Panc1 (cell line): ENCODE data around the gene SLC9A9. TPM values are rescaled to one million over a fixed set of nuclear protein-coding genes. Genes with fewer than 3 reads are reported as not detected.

Experiments used
- ATAC-seq: fragments of 200-7000 bp; cut with Tn5 transposase; 2 replicates; pipeline ENCODE4 v1.9.1; 2020; ENCODE audit warnings: mild to moderate bottlenecking, moderate library complexity
- BruUV-seq: library from RNA; stranded (reverse); fragments of 400-500 nt; replicated peaks from 2 replicates; lab custom pipeline; 2021; lab: Mats Ljungman, UMichigan
- CTCF ChIA-PET: fragments of 300-600 bp; sonication (Branson Sonifier 250); formaldehyde crosslinking; loops from one replicate; lab custom pipeline; 2022; ENCODE audit warnings: antibody characterized with exemption; lab: Charles Lee
- POLR2A ChIA-PET: fragments of 300-600 bp; sonication (Branson Sonifier 250); formaldehyde crosslinking; loops from one replicate; lab custom pipeline; 2022; ENCODE audit warnings: antibody characterized with exemption; lab: Charles Lee
- DNase-seq: peaks from one replicate; pipeline ENCODE4 v3.0.0-alpha.2; 2010; ENCODE audit warnings: low read depth, low spot score
- H3K27ac ChIP-seq: 2 replicates; pipeline ENCODE4 v1.5.1; 2011; ENCODE audit warnings: mild to moderate bottlenecking, low read length, inconsistent platforms
- H3K27me3 ChIP-seq: fragments of 200-500 bp; sonication (Bioruptor generic); 2 replicates; pipeline ENCODE4 v1.6.0; 2014; ENCODE audit warnings: low read length, inconsistent platforms; ENCODE audit not compliant: control insufficient read depth, insufficient read depth
- H3K36me3 ChIP-seq: fragments of 200-500 bp; sonication (Bioruptor generic); 2 replicates; pipeline ENCODE4 v1.5.1; 2014; ENCODE audit warnings: inconsistent platforms, mild to moderate bottlenecking, low read length, moderate library complexity; ENCODE audit not compliant: control insufficient read depth, insufficient read depth
- H3K4me1 ChIP-seq: 2 replicates; pipeline ENCODE4 v1.5.1; 2011; ENCODE audit warnings: inconsistent platforms, mild to moderate bottlenecking, low read length, moderate library complexity; ENCODE audit not compliant: control insufficient read depth, insufficient read depth
- H3K4me3 ChIP-seq, 2 experiments: 2 replicates each; pipeline ENCODE4 v1.5.1; 2011 to 2012; ENCODE audit warnings: low read depth in 2 of 2, low read length in 2 of 2, mild to moderate bottlenecking in 2 of 2, inconsistent platforms in 1 of 2, moderate library complexity in 1 of 2
- H3K9me3 ChIP-seq: fragments of 200-500 bp; sonication (Bioruptor generic); 2 replicates; pipeline ENCODE4 v1.5.1; 2014; ENCODE audit warnings: low read depth, mild to moderate bottlenecking, inconsistent platforms, low read length, moderate library complexity; ENCODE audit not compliant: control insufficient read depth, insufficient read depth
- CTCF ChIP-seq: fragments of 450-650 bp; IDR thresholded peaks from 2 replicates; pipeline ENCODE4 v1.5.1; 2017; ENCODE audit warnings: mild to moderate bottlenecking
- POLR2AphosphoS5 ChIP-seq: IDR thresholded peaks from 2 replicates; pipeline ENCODE4 v1.6.1; 2012; ENCODE audit warnings: mild to moderate bottlenecking, low read depth, low read length, moderate library complexity
- REST ChIP-seq, 2 experiments: IDR thresholded peaks; 2 replicates each; pipeline ENCODE4 v1.6.1; 2011 to 2012; ENCODE audit warnings: low read depth in 2 of 2, control low read depth in 1 of 2, low read length in 1 of 2, mild to moderate bottlenecking in 1 of 2, moderate library complexity in 1 of 2; ENCODE audit not compliant: insufficient read depth in 1 of 2
- SIN3A ChIP-seq: IDR thresholded peaks from 2 replicates; pipeline ENCODE4 v1.6.1; 2012; ENCODE audit warnings: low read depth, mild to moderate bottlenecking, low read length, moderate library complexity, borderline replicate concordance; ENCODE audit not compliant: insufficient read depth
- TCF7L2 ChIP-seq: IDR thresholded peaks from 2 replicates; pipeline ENCODE4 v1.6.1; 2011; ENCODE audit warnings: mild to moderate bottlenecking, low read depth, low read length, inconsistent platforms
- in situ Hi-C: cut with HindIII; loops from 2 replicates; pipeline ENCODE4 v1.10.0; 2016; ENCODE audit warnings: low sequenced_read_pairs, low pct_unique_long_range_greater_than_20kb
- intact Hi-C: fragments of 100-400 bp; cut with micrococcal nuclease; formaldehyde crosslinking; loops from one replicate; pipeline ENCODE4 v1.10.0; 2022; ENCODE audit not compliant: unreplicated experiment
- total RNA-seq: library from RNA; stranded (reverse); gene quantifications from one replicate; pipeline ENCODE4 v1.2.1, GENCODE V29; 2021; ENCODE audit not compliant: unreplicated experiment

Gene SLC9A9
- total RNA-seq, 1 experiment from 2014 or later = not detected

- ATAC-seq (no peak), DNase-seq (no peak)
- TF ChIP-seq TCF7L2 = no peak
- TF ChIP-seq POLR2AphosphoS5 = no peak
- TF ChIP-seq REST (IDR thresholded peaks at IDR 0.05; ENCODE audit: insufficient read depth in 1 of 2, low read depth in 2 of 2, low read length in 1 of 2) = no peak
- TF ChIP-seq SIN3A = no peak
- no peak for TF ChIP-seq CTCF
- intact Hi-C loops (no loop called here), in situ Hi-C loops (no loop called here)
- BruUV-seq = no TSS peak
- Histone ChIP-seq H3K4me1 (no peaks in the 10 kb centered on the region), H3K36me3 (no peaks in the 10 kb centered on the region), H3K27ac (no peak overlapping the region), H3K4me3 (no peak overlapping the region), H3K27me3 (peaks cover 2% of the 10 kb centered on the region; the same call in 1 of the 2 replicates), H3K9me3 (no peaks in the 10 kb centered on the region)
- CTCF ChIA-PET = no interaction called here
- POLR2A ChIA-PET = no interaction called here
Measured at GRCh38 chr3:143258692-143259091, 589.6 kb downstream of the SLC9A9 start.

- ATAC-seq = no peak
- ChIA-PET CTCF (no interaction called here), POLR2A (no interaction called here)
- no TSS peak for BruUV-seq
- no peak for TF ChIP-seq POLR2AphosphoS5
- no peak for TF ChIP-seq SIN3A
- no peak for TF ChIP-seq TCF7L2
- no peak for TF ChIP-seq CTCF
- no peak for TF ChIP-seq REST (IDR thresholded peaks at IDR 0.05; ENCODE audit: insufficient read depth in 1 of 2, low read depth in 2 of 2, low read length in 1 of 2)
- in situ Hi-C loops = no loop called here
- H3K36me3 ChIP-seq = no peaks in the 10 kb centered on the region
- no peak overlapping the region for H3K4me3 ChIP-seq
- H3K9me3 ChIP-seq = no peaks in the 10 kb centered on the region
- H3K4me1 ChIP-seq = no peaks in the 10 kb centered on the region
- intact Hi-C loops = no loop called here
- H3K27ac ChIP-seq = no peak overlapping the region
- no peaks in the 10 kb centered on the region; the same call in 1 of the 2 replicates for H3K27me3 ChIP-seq
- DNase-seq = no peak
Measured at GRCh38 chr3:143256416-143256815, 591.9 kb downstream of the SLC9A9 start.
